UCSD-AML1 (cell line): ENCODE measurements around the gene FGR.

ENCODE experiments used
- DNase-seq: peaks from one replicate; lab custom pipeline; 2025; ENCODE audit not compliant: unreplicated experiment; lab: John Stamatoyannopoulos, UW

The FGR gene

DNA sequence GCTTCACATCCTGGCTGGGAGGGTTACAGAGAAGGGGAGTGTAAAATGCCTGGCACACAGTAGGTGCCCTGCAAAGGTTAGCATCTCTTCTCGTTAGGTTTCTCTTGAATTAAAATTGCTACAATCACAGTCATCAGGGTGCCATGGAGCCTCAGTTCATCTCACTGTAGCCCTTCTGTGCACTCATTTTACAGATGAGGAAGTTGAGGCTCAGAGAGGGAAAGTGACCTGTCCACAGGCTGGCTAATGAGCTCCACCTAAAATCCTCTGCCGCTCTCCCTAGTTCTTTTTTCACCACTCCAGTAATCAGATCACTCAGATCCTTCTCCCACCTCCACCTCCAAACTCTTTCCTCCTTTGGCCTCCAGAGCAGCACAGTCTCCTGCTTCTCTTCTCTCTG lies 17.6 kb downstream of the FGR start:
- DNase-seq = no peak

DNA sequence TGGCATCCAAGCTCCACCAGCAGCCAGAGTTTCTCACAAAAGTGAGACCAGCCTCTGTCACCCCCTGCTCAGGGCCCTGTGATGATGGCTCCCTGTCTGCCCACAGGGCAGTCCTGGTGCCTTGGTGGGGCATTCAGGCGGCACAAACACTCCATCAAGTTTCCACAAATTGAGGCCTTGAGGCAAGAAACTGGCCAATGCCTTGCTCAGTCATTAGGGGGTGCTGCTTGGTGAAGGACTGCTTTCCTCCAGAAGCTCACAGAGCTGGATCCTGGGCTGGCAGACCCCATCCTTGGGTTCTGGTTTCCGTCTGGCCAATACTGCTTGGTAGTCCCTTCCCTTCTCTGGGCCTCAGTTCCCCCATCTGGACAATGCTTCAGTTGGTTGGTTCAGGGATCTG lies 18.5 kb downstream of the FGR start:
- peak; percentile 35 for DNase-seq

DNA sequence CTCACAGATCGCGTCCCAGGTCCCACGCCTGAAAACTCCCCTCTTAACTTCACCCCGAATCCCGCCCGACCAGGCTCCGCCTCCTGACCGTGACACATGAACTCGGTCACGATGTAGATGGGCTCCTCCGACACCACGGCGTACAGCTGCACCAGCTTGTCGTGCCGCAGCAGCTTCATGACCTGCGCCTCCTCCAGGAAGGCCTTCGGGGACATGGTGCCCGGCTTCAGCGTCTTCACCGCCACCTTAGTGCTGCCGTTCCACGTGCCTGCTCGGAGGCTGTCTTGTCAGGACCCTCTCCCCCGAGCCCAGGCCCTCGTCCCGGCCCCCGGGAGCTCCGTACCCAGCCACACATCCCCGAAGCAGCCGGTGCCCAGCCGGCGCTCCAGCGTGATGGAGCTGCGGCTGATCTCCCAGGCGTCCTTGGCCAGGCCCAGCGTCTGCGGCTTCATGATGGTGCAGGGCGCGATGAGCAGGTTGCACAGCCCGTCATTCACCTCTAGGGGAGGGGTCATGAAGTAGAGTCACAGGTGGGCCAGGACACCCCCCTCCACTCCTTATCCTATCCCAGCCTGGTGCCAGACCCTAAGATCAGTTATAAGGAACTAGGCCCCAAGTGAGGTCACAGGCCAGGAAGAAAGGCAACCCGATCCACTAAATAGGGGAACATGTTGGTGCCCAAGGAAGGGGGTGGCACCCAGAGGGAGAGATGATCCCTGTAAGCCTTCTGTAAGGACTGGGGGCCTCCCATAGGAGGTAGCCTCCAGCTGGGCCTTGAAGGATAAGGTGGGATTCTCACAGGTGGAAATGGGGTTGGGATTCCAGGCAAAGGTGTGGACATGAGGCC lies 19.4 kb downstream of the FGR start:
- no peak for DNase-seq

DNA sequence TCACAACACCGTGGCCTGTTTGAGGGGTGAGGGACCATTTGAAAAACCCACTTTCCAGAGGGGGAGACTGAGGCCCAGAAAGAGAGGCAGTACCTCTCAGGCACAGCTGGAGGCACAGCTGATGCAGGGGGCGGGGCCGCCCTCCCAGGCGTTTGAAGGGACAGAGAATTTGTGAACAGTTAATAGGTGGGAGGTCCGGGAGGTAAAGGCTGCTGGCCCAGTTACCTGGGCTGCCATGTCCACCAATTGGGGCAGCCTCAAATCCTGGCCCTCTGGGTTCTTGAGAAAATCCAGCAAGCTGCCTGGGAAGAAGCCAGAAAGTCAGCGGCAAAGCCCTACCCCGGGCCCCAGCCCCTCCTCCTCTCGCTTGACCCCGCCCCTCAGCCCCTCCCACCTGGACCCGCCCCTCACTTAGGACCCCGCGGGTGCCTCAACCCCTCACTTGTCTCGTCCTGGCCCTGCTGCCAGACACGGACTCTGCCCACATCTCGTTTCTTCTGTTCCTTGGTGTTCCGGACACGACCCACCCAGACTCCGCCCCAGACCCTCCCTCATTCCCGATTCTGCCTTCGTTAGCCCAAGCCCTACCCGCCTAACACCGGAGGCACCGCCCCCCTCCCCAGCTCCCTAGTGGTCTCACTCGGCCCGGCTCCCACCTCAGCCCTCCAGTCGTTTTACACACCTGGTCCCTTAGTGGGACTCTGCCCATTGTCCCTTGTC lies 20.2 kb downstream of the FGR start:
- no peak for DNase-seq

DNA sequence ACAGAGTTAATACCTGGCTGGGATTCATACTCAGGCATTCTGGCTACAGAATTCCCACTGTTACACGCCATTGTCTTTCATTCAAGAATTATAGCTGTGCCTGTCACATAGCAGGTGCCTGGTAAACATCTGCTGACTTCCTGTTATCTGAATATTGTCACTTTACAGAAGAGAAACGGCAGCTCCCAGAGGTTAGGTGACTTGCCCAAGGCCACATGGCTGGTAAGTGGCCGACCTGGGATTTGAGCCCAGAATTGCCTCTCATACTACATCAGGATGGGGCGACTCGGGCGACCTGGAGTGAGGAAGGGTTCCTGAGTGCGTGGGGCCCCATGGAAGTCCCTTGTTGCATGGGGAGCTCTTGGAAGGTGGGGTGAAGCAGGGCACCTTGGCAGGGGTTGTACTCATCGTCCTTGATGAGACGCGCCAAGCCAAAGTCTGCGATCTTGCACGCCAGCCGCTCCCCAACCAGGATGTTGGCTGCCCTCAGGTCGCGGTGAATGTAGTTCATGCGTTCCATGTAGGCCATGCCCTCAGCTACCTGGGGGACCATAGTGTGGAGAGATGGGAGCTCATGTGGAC lies 20.9 kb downstream of the FGR start:
- no peak for DNase-seq

DNA sequence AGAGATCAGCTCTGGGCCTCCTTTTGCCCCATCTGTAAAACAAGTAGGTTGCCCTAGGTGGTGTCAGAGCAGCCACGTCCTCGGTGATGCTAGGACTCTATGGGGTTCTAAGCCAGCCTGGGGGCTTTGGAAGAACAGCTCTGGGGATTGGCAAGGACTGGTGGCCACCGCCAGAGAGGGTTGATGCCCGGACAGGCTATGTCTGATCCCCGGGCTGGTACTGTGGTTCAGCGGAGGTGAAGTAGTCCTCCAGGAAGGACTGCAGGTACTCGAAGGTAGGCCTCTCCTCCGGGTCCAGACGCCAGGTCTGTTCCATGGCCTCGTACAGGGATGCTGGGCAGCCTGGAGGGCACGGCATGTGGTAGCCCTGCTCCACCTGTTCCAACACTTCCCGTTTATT lies 22.3 kb downstream of the FGR start:
- no peak for DNase-seq

DNA sequence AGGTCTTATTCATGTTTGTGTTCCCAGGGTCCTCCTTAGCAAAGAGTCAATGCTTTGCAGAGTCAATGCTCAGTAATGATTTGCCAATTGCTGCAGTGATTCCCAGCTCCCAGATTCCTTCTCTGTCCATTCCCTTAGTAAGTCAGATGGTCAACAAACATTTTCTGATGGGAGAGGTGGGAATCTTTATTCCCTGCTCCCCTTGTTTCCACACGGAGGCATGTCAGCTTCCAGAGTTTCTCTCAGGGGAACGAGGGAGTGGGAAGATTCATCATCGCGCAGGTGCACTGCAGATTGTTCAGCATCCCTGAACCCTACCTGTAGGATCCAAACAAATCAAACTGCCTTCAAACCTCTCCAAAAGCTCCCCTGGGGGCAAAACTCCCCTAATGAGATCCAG lies 23.5 kb downstream of the FGR start:
- no peak for DNase-seq

DNA sequence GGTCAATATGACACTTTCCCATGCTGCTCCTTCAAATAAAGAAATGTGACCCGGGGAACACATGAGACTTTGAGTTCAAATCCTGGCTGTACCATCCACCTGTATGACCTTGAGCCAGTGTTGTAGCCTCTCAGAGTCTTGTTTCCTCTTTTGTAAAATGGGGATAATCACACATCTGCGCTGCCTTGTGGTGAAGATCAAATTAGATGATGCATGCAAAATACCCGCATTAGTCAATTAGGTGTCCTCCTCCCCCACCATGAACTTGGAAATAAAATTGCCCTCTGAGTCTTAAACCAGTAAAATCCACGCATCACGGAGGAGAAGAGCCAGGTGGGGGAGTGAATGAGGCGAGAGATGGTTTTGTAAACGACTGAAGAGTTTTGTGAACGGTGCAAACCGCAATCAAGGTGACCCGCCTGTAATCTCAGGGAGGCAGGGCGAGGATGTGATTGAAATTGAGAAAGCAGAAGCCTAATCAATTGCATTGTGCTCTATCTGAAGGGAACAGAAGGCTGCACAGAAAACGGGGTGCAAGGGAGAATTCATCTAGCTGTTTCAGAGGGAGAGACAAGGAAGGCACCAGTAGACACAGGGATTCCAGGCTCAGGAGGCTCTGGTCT lies 25.3 kb downstream of the FGR start:
- DNase-seq = no peak

DNA sequence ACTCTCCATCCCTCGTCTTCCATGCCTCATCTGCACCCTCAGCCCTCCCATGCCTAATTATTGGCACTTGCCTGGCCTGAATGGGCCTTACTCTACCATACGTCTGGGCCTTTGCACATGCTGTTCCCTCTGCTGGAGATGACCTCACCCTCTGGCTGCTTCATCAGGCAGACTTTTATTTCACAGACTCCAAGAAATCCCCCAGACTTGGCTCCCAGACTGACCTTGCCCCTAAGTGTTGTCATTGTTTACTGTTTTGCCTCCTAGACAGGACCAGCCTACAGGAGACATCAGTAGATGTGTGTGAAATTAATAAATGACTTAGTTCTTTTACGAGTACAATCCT lies 25.8 kb downstream of the FGR start:
- DNase-seq = no peak

DNA sequence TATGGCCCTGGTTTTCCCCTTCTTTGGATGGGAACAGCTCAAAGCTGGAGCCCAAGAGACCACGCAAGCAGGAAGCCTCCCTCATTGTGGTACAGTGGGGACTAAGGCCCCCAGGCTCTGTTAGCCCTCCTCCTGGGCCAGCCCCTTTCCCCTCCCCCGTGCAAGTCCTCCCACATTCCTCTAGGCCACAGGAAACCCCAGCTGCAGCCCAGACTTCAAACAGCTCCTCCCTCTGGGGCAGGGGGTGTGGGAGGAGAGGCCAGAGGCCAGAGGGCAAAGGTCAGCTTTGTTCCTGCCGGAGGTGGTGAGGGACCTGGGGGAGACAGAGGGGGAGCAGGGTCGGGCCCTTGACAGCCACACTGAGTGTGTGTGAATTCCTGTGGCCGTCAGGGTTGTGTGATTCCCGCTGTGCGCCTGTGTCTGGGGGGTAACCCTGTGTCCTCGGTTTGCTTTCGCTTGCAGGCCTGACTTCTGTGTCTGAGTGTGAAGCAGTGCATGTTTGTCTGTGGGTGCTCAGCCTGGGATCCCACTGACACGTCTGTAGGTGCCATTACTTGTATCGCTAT lies 27.7 kb downstream of the FGR start:
- DNase-seq = peak; percentile 76

DNA sequence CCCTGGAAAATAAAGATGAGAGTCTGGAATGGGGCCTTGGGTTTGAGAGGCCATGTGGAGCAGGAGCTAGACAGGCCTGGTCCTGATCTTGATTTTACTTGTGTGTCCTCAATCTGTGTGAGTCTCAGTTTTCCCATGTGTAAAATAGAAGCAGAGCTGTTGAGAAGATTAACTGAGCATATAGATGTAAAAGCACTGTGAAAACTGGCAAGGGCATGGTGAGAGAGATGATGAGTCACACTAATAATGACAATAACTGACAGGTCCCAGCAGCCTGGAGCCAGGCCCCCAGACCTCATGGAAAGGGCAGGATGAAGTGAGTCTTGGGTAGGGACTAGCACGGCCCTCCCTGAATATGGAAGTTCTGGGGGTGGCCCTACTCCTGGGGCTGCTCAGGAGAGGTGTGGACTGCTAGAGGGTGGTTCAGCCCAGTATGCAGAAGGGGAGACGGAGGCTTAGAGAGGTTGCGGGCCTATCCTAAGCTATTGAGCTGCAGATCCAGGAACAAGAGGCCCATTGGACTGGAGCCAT lies 28.2 kb downstream of the FGR start:
- DNase-seq = no peak

DNA sequence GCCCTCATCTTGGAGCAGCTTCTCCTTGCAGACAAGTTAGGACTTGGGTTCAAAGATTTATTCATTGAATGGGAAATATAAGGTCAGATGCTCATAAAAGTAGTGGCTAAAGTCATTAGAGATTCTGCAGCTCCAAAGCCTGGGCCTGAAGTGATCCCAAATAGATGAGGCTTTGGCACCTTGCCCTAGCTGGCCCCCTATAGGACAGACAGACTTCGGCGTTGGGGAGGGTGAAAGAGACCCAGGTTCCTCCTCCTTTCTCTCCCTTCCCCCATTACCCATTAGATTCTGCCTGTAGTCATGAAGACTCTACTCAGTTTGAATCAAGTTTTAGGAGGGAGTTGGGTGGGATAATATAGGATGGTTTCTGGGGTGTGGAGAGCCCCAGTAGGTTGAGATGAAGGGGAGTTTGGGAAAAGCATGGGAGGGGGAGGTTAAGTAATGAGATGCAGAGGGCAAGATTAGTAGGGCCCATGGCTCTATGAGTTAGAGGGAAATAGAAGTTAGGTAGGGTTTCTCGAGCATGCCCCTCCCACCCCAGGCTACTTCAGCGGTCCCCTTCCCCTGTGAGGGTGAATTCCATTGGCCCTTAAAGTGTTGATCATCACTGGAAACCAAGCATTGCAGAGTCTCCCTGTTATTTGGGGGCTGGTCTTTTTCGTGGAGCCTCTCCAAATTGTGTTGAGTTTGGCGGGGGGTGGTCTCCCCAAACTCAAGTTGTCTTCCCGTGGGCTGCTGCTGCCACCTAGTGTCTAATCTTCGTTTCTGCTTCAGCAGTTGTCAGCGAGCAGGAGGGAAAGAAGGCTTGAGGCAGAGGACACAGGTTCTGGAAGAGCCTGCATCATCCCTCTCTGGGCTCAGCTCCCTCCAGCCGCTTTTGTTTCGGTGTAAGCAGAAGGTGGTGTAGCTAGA lies 28.9 kb downstream of the FGR start:
- peak; percentile 63 for DNase-seq

DNA sequence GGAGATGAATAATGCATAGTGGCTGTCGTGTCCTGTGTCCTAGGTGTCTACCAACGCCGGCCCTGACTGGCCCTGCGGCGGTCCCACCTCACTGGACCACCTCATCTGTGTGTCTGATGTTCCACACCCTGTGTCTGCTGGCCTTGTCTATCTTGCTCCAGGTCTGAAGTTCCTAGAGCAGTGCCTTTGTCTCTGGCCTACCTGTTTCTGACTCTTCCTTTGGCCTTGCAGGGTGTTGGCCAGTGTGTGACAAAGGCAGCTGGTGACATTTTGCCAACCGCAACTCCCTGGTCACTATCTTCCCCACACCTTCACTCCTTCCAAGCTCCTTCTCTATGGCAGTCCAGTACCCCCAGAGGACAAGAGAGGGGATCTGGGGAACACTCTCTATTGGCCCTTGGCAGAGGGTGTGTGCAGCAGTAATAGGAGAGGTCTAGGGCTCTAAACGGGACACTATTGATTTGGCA lies 29.7 kb downstream of the FGR start:
- no peak for DNase-seq

DNA sequence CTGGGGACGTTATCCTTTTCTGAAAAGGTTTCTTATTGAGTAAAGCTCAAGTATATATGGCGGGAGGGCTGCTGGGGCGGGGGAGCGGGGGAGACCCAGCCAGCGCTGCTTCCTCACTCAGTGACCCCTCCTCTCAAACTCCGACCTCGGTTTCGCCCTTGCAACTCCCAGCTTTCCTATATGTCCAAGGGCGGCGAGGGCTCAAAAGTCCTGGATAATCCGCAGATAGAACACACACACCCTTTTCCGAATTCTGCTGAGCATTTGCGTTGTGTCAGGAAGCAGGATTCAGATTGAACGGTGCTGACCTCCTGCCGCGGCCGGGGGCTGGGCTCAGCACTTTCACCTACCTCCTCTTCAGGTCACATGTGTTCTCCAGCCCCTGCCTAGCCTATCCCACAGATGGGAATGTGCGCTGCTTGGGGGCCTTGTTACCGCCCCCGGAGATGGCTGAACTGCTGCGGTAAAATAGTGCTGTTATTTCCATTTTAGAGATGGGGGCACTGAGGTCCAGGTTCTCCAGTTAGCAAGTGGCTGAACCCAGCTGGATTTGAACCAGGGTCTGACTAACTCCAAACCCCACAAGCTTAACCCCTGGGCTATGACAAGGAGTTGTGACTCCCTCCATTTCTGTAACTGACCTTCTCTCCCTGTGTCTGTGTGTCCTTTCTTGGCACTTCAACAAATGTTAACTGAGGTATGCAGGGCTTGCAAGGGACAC lies 30.2 kb downstream of the FGR start:
- DNase-seq = no peak

DNA sequence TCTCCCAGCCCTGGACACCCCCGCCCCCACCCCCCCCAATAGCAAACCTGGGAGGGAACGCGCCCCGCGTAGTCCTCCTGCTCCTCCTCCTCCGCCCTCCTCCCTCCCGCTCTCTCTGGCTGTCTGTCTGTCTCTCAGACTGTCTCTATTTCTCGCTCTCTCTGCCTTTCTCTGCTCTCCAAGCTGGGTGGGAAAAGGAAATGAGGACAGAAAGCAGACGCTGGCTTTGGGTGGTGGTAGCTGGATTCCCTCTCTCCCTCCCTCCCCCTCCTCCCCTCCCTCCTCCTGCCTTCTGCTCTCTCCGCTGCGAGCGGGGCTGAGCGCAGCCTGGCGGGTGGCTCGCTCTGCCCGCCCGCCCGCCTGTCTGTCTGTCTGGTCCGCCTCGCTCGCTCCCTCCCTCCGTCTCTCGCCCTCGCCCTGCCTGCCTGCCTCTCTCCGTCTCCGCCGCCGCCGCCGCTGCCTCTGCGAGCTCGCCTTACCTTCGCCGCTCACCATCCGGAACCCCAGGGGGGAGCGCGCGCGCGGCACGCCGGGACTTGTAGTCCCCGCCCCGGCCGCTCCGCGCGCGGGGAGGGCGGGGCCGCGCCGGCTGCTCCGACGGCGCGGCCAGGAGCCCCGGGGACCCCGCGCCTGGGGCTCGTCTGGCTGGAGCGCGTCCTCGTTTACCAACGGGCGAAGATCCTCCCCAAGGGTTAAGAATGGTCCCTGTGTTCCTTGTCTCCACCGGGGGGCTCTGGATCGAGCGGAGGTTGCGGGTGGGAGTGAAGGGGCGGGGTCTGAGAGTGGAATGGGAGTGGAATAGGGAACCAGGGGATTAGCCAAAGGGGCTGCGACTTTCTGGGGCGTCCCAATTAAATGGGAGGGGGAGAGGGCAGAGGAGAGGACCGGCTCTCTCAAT lies 31.1 kb downstream of the FGR start, which contains the start of gene AHDC1:
AHDC1 (minus strand) TSS at position 464 of the 898 bp plus-strand sequence. CDS start 52,029 bp downstream, outside the sequence.
- DNase-seq = peak; percentile 88

DNA sequence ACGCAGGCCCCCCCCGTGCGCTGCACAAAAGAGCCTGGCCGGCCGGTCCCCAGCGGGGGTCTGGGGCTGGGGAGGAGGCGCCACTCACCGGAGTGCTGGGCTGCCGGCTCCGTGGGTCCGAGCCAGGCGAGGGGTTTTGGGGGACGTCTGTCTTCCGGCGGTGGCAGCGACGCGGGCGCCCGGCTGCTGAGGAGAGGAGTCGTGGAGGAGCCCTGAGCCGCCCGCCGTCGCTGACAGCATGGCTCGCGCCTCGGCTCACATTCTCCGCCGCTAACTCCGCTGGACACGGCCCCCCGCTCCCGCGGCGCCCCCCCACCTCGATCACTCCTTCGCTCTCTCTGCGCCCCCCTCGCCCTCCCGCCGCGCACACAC lies 31.7 kb downstream of the FGR start:
- no peak for DNase-seq

DNA sequence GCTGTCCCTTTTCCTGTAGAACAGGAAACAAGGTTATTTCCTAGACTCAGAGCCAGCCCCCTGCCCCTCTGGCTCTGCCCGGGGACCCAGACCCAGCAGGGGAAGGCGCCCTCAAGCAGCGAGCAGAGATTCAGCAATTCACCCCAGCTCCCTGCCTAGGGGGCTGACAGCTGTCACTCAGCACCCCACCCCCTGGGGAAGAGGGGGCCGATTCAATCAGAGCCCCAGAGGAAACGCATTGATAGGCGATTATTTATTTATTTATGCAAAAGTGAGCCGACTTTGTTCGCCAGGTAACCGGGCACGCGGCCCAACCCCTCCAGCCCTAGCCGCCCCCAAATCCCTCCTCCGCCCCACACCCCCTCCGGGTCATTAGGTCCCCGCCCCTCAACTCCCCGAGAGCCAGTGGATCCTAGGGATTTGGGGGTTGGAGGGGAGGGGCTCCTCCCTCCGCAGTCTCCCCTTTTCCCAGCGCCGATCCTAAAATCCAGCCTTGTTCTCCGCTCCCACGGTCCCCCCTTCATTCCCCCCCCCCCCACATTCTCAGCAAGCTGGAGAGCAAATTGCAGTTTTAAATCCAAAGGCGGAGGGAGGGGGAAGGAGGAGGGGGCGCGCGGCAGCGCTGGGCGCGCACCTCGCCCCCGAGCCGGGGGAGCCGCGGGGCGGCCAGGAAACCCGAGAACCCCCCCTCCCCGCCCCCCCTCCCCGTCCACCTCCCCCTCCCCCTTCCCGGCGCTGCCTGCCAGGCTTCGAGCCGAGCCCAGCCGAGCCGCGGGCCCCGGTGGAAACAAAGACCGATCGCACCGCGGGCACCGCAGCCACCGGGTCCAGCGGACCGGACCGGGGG lies 32.3 kb downstream of the FGR start:
- DNase-seq = peak; percentile 37
